Occipital lobe (tissue), 2 donors: ENCODE data around the gene SCYGR2. TPM values are rescaled to one million over a fixed set of nuclear protein-coding genes. Genes with fewer than 3 reads are reported as not detected.

Experiments used
- DNase-seq: peaks from one replicate; lab custom pipeline; 2025; lab: John Stamatoyannopoulos, UW
- total RNA-seq: library from RNA; depleted of rRNA; stranded (reverse); fragments of >200 nt; gene quantifications from one replicate; pipeline ENCODE4 v1.2.3, GENCODE V29; 2014

The SCYGR2 gene
- total RNA-seq, 1 donor from 2014 or later: not detected

DNA sequence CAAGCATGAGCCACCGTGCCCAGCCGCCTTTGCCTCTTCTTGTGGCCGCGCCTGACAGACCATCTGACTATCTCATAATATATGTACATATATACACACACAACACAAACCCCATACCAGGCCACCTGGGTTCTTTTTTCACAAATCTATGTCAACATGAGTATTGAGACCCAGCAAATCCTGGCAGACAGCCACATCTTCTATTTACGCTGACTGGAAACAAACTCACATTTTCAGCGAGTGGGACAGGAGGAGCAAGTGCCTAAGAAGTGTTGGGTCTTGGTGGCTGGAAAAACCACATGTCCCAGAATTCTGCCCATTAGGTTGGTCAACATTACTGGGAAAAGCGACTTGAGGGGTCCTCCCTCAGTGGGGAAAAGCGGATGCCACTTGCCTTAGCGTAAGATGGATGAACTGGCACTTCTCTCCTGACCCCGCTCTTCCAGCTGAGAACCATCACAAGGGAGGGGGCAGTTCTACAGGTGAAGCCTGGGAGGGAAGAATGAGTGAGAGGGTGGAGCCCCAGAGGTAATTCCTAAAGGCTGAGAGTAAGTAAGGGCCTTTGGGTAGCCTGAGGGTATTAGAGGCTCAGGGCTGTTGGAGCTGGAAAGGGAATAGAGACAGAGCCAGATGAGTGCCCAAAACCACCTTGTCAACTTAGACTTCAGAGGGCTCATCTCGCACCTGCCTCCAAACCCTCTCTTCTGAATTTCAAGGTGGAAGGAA lies 14.0 kb downstream of the SCYGR2 start:
- no peak for DNase-seq

DNA sequence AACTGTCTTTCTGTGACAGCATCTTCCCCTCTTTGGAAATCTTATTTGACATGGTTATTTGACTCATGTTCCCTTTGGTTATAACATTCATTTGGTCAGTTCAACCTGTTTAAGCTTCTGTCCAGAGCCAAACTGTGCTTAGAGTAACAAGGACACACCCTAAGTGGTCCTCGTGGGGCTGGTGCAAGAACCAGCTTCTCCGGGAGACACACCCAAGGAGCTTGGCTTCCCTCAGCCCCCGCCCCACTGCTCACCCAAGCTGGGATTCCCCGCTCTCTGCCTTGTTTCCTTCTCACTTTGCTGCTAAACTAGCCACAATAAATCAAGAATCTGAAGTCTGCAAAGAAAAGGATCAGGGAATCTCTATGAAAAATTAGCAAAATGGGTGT lies 14.6 kb downstream of the SCYGR2 start:
- no peak for DNase-seq

DNA sequence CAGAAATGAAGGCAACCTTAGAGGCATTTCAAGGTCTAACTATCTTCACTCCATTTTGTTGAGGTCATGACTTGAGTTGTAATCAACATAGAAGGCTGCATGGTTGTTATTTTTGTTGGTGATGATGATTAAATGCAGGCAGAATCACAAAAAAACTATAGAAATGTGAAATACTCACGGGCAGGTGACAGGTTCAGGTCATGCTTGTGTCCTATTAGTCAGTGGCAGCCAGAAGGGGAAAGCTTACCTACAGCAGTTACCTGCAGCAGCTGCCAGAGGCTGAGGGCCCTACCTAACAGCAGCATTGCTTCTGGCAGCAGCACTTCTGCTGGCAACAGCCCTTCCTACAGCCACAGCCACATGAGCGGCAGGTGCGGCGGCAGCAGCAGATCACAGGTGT lies 15.6 kb downstream of the SCYGR2 start:
- DNase-seq: no peak

DNA sequence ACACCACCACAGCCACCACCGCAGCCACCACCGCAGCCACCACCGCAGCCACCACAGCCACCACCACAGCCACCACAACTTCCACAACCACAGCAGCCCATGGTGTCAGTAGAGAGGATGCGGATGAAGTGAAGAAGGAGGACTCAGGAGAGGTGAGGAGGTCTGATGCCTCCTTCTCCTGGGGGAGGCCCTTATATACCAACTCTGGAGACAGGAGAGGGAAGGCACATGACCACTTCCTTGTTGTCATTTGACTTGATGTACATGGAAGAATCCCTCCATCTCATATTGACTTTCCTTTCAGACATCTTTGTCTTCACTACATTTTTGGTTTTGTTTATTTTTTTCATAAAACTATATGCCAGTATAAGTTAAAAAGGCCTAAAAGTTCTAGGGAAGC lies 16.0 kb downstream of the SCYGR2 start, which contains the start of gene SCYGR3:
SCYGR3 (minus strand) TSS at position 101 of the 400 bp plus-strand sequence; CDS start at position 101, 0 bp downstream.
- DNase-seq: no peak

DNA sequence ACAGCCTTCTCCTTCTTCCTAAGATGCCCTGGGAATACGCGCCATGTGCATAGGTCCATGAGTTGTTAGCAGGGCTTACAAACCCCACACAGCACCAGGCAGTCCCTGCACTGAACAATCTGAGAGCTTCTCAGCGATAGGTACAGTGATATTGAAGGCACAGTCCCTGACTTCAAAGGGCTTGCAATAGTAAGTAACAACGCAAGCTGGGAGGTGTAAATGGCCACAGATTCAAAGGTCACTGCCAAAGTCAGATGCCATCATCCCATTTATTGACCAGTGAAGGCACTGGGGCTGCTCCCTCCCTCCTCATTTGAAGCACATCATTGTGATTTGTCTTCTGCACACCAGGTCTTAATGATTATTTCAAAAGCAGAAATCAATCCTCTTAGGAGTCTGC lies 16.5 kb downstream of the SCYGR2 start:
- DNase-seq: no peak

DNA sequence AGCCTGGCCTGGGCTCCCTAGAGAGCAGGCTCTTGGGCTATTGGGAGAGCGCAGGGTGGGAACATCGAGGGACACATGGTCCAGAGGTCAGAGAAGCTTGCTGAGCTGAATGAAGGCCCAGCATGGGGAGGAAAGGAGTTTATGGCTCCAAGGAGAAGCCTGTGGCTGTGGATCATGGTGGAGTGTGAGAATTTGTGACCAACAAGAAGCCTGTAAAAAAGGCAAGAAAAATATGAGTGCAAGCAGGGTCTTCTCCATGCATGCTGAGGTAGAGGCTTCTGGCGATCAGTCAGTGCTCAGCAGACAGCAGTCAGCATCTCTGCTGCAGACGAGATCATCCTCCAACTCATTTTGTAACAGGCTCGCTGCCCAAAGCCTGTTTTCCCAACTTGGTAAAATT lies 17.2 kb downstream of the SCYGR2 start:
- no peak for DNase-seq

DNA sequence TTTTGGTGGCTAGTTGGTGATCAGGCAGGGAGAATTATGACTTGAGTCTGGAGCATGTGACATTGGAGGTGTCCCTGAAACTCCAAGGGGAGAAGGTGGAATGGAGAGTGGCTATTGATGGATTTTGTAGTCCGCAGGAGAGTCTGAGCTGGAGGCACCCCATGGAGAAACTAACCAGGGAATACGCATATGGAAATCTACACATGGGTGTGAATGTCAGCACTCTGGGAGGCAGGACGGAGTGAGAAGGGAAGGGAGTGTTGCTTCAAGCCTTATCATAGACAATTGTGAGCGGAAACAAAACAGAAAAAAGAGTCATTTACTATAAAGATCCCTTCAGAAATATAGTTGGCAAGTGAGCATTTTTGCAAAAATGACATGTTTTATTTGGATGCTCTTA lies 17.9 kb downstream of the SCYGR2 start:
- no peak for DNase-seq

DNA sequence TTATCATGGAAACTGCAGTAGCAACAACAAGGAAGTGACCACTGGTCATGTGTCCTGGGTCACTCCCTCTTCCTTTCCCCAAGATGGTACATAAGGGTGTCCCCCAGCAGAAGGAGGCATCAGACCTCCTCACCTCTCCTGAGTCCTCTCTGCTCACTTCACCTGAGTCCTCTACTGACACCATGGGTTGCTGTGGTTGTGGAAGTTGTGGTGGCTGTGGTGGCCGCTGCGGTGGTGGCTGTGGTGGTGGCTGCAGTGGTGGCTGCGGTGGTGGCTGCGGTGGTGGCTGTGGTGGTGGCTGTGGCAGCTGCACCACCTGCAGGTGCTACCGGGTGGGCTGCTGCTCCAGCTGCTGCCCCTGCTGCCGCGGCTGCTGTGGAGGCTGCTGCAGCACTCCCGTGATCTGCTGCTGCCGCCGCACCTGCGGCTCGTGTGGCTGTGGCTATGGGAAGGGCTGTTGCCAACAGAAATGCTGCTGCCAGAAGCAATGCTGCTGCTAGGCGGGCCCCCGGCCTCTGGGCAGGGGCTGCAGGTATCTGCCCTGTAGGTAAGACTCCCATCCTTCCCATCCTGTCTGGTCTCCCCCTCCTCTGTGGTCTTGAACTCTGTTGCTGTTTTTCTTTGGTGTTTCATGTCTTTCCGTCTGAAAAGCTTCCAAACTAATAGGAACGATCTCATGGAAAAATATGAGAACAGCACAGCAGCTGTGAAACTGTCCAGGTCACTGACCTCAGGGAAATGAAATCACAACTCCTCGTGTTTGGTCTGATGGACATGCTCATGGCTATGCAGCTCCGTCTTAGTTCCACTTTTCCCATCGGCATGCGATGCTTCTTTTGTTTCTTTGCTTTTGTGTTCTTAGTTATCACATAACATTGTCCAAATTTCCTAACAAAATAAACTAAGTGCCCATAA lies 18.9 kb downstream of the SCYGR2 start, which contains the start of gene SCYGR4:
SCYGR4 (plus strand) TSS at position 183 of the 915 bp plus-strand sequence; CDS start at position 183, 0 bp downstream.
- no peak for DNase-seq

DNA sequence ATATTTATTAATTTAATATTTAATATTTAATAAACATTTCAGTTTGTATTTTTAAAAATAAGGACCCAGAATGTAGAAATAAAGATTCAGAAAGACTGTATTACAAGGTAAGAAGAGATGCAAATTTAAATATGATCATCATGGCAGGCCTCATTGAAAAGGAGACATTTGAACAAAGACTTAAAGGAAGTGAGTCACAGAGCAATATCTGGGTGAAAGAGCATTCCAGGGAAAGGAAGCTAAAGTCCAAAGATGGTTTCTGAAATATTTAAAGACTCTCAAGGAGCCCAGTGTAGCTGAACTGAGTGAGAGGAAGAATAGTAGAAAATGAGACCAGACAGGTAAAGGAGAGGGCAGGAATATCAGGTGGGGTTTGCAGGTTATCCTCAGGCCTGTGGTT lies 24.5 kb downstream of the SCYGR2 start:
- no peak for DNase-seq

DNA sequence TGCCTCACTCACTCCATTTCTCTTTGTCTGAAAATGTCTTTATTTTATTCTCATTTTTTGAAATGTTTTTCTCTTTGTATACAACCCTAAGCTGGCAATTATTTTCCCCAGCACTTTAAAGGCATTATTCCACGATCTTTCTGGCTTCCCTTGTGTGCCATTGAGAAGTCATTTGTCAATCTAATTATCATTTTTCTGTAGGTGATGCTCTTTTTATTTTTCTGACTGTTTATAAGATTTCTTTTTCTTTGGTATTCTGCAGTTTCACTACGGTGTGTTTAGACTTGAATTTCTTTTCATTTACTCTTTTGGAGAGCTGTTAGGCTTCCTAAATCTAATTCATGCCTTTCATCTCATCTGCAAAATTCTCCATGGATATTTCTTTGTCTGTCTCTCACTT lies 26.7 kb downstream of the SCYGR2 start:
- no peak for DNase-seq

DNA sequence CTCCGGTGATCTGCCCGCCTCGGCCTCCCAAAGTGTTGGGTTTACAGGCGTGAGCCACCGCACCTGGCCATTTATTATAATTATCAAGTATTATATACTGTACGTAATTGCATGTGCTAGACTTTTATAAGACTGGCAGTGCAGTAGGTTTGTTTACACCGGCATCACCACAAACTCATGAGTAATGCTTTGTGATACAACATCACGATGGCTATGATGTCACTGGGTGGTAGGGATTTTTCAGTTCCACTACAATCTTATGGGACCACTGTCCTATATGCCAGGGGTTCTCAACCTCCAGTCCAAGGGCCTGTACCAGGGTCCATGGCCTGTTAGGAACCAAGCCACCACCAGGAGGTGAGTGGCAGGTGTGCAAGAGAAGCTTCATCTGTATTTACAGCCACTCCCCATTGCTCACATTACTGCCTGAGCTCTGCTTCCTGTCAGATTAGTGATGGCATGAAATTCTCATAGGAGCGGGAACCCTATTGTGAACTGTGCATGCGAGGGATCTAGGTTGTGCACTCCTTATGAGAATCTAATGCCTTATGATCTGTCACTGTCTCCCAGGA lies 28.0 kb downstream of the SCYGR2 start:
- no peak for DNase-seq

DNA sequence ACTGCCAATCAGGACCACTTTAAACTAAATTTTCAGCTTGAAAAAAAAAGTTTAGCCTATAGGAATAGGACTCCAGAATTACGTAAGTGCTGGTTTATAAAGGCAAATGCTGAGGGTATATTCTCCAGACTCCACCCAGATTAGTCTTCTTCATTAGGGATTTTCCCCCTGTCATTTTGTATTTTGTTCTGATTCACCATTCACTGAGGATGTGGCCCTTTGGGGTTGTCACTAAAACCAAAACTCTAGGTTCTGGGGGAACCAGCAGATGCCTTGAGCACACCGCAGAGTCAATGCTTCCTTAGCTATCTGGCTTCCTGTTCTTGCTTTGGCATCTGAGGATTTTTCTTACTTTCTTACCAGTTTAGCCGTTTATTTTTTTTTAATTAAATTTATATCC lies 29.1 kb downstream of the SCYGR2 start:
- DNase-seq: no peak

DNA sequence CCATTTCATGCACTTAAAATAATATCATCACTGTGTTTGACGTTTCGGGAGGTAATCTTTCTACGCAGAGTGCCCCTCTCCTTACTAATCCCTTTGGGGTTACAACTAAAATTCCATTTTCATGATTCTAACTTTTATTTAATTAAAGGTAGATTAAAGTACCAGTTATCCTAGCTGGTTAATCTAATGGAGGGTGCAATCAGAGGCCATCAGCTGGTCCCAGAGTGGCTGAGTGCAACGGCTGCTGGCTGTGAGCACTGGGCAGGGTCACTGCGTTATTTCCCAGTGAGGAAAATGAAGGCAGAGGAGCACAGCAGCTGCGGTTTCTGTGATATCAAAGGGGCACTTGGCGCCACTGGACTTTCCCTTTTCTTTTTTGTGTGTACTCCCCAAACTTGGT lies 30.7 kb downstream of the SCYGR2 start:
- no peak for DNase-seq

DNA sequence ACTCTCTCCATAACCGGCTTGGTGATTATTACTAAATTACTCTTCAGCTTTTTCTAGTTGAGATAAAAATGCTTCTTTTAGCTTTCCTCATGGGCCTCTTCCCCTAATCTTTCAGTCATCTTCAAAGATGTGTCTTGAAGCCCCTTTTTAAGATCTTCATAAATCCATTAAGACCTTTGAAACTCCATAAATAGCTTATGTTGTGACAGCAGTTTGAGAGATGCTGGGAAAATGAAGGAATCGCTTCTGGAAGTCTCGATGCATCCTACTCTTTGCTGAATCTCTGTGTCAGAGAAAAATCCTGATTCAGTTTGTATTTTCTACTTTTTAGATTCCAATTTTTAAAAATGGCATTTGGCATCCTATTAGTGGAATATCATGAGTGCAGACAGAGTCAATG lies 31.6 kb downstream of the SCYGR2 start:
- DNase-seq: no peak

DNA sequence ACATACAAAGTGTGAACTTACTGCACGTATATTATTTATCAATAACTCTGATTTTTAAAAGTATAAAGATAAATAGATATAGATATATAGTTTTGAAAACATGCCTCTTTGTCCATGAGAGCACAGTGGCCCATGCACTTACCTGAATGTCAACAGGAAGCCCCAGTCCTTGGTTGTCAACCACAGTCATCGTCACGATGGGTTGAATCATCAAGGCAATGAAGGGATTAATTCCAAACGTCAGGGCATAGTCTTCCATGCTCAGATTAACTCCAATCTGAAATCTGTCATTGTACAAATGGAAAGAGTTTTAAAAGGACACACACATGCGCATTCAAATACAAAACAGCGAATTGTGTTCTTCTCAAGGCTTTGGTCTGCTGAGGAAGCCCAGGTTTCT lies 34.1 kb downstream of the SCYGR2 start:
- no peak for DNase-seq

DNA sequence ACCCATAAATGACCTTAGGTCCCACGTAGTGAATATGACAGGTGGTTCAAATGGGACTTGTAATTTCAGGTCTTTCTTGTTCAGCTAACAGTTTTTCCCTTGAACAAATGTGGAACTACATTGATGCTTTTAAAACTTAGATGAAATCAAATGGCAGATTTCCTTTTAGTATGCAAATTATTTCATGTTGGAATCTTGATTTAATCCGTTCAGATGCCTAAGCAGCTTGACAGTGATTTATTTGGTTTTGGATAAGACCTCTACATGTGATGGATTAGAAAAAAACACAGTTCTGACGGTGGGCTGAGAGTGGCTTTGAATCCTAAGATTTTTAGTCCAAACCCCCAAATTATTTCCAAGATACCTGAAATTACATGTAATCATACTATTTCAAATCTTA lies 35.5 kb downstream of the SCYGR2 start:
- no peak for DNase-seq

DNA sequence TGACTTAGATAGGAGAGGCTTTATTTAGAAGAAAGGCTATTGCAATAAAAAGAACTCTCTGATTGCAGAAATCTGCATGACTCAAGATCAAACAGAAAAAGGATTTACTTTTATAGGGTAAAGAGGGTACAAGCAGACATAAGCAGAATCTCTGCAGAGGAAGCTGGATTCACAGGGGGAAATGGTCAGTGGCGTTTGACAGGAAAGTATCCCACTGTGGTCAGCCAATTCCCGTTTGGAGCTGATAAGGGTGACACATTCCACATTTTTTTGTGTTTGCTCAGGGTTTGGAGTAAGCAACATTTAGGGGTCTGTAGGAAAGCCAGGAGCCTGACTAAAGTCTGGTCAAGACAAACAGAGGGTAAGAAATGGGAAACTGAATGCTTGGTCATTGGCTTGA lies 44.0 kb downstream of the SCYGR2 start:
- no peak for DNase-seq

DNA sequence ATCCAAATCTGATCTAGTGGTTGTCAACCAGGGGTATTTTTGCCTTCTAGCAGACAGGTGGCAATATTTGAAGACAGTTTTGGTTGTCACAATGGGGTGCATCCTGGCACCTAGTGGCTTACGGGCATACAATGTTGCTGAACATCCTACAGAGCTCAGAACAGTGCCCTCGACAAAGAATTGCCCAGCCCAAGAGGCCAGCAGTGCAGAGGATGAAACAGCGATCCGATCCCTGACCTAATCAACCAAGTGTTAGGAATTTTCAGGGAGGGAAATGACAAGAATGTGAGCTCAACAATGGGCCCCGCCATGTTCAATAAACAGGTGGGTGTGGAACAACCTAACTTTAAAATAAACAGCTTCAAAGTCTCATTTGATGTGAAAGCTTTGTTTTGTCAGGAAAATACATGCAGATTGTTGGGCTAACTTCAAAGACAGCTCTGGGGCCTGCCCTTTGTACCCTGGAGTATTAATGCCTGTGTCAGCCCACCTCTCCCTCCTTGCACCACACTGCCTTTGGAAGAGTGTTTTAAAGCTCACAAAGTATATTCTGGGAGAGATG lies 45.4 kb downstream of the SCYGR2 start:
- DNase-seq: no peak
